Liver (tissue), 9 donors: Measurements from ENCODE around the gene PC. TPM values are rescaled to one million over a fixed set of nuclear protein-coding genes. Genes with fewer than 3 reads are reported as not detected.

Source experiments
- DNase-seq: peaks from one replicate; pipeline ENCODE4 v3.0.0-alpha.2; 2017; ENCODE audit warnings: low spot score
- H3K27ac ChIP-seq, 2 donors: one replicate each; pipeline ENCODE4 v1.7.0; 2013; ENCODE audit warnings: inconsistent platforms in 2 of 2, low read length in 2 of 2, control low read depth in 1 of 2, low read depth in 1 of 2, mild to moderate bottlenecking in 1 of 2
- H3K27me3 ChIP-seq, 4 donors: one replicate each; pipeline versions ENCODE4 v1.6.1 to v1.7.0; 2013; ENCODE audit warnings: low read length in 3 of 4, inconsistent platforms in 1 of 4, mild to moderate bottlenecking in 1 of 4, moderate library complexity in 1 of 4; ENCODE audit not compliant: control insufficient read depth in 4 of 4, insufficient read depth in 4 of 4
- H3K36me3 ChIP-seq, 4 donors: one replicate each; pipeline versions ENCODE4 v1.6.1 to v1.7.0; 2013; ENCODE audit warnings: low read length in 3 of 4, mild to moderate bottlenecking in 3 of 4, low read depth in 1 of 4, moderate library complexity in 1 of 4; ENCODE audit not compliant: control insufficient read depth in 4 of 4, insufficient read depth in 3 of 4
- H3K4me1 ChIP-seq, 4 donors: one replicate each; pipeline versions ENCODE4 v1.6.1 to v1.7.0; 2013; ENCODE audit warnings: low read length in 3 of 4, mild to moderate bottlenecking in 3 of 4, moderate library complexity in 1 of 4; ENCODE audit not compliant: control insufficient read depth in 4 of 4, insufficient read depth in 4 of 4
- H3K4me3 ChIP-seq, 3 donors: one replicate each; pipeline versions ENCODE4 v1.6.1 to v1.7.0; 2013; ENCODE audit warnings: low read length in 3 of 3, control low read depth in 1 of 3, low read depth in 1 of 3, mild to moderate bottlenecking in 1 of 3
- H3K9ac ChIP-seq, 2 donors: one replicate each; pipeline ENCODE4 v1.7.0; 2013; ENCODE audit warnings: low read length in 2 of 2, mild to moderate bottlenecking in 2 of 2, moderate library complexity in 2 of 2, control low read depth in 1 of 2, low read depth in 1 of 2
- H3K9me3 ChIP-seq, 4 donors: one replicate each; pipeline versions ENCODE4 v1.6.1 to v1.7.0; 2013; ENCODE audit warnings: low read length in 3 of 4; ENCODE audit not compliant: control insufficient read depth in 4 of 4
- EGR1 ChIP-seq, 2 donors: IDR thresholded peaks; 2 replicates each; pipeline ENCODE4 v1.6.1; 2016 to 2018; ENCODE audit warnings: antibody characterized with exemption in 2 of 2, low read depth in 2 of 2
- FOXA1 ChIP-seq: IDR thresholded peaks from 2 replicates; pipeline ENCODE4 v1.6.1; 2016; ENCODE audit warnings: antibody characterized with exemption
- FOXA2 ChIP-seq: IDR thresholded peaks from 2 replicates; pipeline ENCODE4 v1.6.1; 2016; ENCODE audit warnings: antibody characterized with exemption
- HNF4A ChIP-seq, 2 donors: conservative IDR thresholded peaks; 2 replicates each; pipeline ENCODE4 v1.6.1; 2016; ENCODE audit warnings: antibody characterized with exemption in 2 of 2, mild to moderate bottlenecking in 2 of 2
- HNF4G ChIP-seq: IDR thresholded peaks from 2 replicates; pipeline ENCODE4 v1.6.1; 2016; ENCODE audit warnings: antibody characterized with exemption
- NR2F2 ChIP-seq: IDR thresholded peaks from 2 replicates; pipeline ENCODE4 v1.6.1; 2016; ENCODE audit warnings: antibody characterized with exemption
- RAD21 ChIP-seq, 2 donors: IDR thresholded peaks; 2 replicates each; pipeline ENCODE4 v1.6.1; 2016; ENCODE audit warnings: antibody characterized with exemption in 2 of 2, mild to moderate bottlenecking in 2 of 2
- RXRA ChIP-seq, 2 donors: IDR thresholded peaks; 2 replicates each; pipeline ENCODE4 v1.6.1; 2017 to 2018; ENCODE audit warnings: antibody characterized with exemption in 2 of 2, mild to moderate bottlenecking in 1 of 2
- TAF1 ChIP-seq: conservative IDR thresholded peaks from 2 replicates; pipeline ENCODE4 v1.6.1; 2016; ENCODE audit warnings: antibody characterized with exemption, mild to moderate bottlenecking
- YY1 ChIP-seq: IDR thresholded peaks from 2 replicates; pipeline ENCODE4 v1.6.1; 2016; ENCODE audit warnings: antibody characterized with exemption, mild to moderate bottlenecking
- WGBS: extraction: QIAGEN DNeasy Blood & Tissue Kit; methylation state at CpG from one replicate; pipeline ENCODE4 v1.1.7; 2013; 5-methylcytosine and 5-hydroxymethylcytosine counted together
- polyA plus RNA-seq, 2 donors: library from polyadenylated mRNA; stranded (reverse) in 1 of 2; unstranded in 1 of 2; fragments of 200-250 nt in 1 of 2; fragments of >200 nt in 1 of 2; fragmentation: Nextera tagmentation in 1 of 2; extraction: Ambion mirVana in 1 of 2; gene quantifications; one replicate each; pipeline versions ENCODE4 v1.2.1 to v1.2.3, GENCODE V29; 2013 to 2015
- total RNA-seq, 2 donors: library from RNA; depleted of rRNA; stranded (reverse); fragments of >200 nt; gene quantifications; one replicate each; pipeline ENCODE4 v1.2.3, GENCODE V29; 2014
- TF ChIP-seq, protein P1 (sequence below): IDR thresholded peaks from 2 replicates; pipeline ENCODE4 v1.6.1; 2016; ENCODE audit warnings: antibody characterized with exemption
- TF ChIP-seq, protein P2 (sequence below): IDR thresholded peaks from 2 replicates; pipeline ENCODE4 v1.6.1; 2016; ENCODE audit warnings: antibody characterized with exemption
- TF ChIP-seq, protein P3 (sequence below): fragments of 150-350 bp; IDR thresholded peaks from 2 replicates; pipeline ENCODE4 v1.5.1; 2017; ENCODE audit warnings: improper control_type of control experiment, low read depth, low read length; ENCODE audit not compliant: missing input control
- TF ChIP-seq, protein P4 (sequence below): IDR thresholded peaks from 2 replicates; pipeline ENCODE4 v1.6.1; 2016; ENCODE audit warnings: antibody characterized with exemption, mild to moderate bottlenecking
- TF ChIP-seq, protein P5 (sequence below): IDR thresholded peaks from 2 replicates; pipeline ENCODE4 v1.6.1; 2016; ENCODE audit warnings: antibody characterized with exemption
- donor health status: healthy.
- donor health status: healthy.
- donor health status: healthy.
- donor health status: healthy.
- donor health status: healthy.

Gene PC
- total and polyA plus RNA-seq, 4 donors = 144 to 583 (median 296) TPM

DNA sequence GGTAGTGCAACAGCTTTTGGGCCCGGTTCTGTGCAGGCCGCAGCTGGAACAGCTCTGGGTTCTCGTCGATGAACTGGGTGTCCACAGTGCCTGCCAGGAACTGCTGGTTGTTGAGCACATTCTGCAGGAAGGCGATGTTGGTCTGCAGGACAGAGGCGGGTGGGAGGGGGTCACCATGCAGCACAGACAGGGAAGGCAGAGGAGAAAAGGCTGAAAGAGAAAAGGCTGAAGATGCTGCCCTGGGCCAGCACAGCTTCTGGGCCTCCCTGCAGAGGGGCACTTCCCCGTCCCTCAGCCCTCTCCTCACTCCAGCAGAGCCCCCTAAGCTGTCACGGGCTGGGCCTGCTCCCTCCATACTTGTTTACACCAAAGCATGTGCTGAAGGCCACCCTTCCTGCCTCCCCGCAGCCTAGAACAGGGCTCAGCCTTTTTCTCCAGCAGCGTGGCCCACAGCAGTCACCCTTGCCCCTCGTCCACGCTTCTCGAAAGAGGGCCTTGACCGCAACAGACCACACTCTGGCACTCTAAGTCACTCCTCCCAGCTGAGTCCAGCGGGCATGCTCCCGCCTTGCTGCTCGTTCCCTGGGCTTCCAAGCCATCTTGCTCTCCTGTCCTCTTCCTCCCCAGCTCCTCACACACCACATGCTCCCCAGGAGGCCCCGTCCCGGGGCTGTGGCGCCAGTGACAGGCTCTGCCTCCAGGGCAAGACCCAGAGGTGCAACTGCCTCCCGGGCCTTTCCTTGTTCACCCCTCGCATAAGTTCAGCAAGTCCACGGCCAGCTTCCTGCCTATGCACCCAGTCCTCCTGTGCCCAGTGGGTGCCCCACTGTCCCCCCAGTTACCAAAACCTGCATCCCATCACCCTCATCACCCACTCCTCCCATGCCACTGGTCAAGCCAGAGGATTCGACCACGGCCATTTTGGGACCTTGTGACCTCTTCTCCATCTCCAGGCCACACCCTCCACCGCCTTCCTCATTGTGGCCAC is 104.6 kb downstream of the PC start:
- H3K4me3 ChIP-seq = no peak overlapping the region
- H3K27ac ChIP-seq = no peak overlapping the region
- H3K9me3 ChIP-seq = no peaks in the 10 kb centered on the region
- H3K9ac ChIP-seq = no peak overlapping the region
- H3K27me3 ChIP-seq = no peaks in the 10 kb centered on the region
- H3K4me1 ChIP-seq = peaks cover 0 to 8% (median 2%) of the 10 kb centered on the region in 4 donors
- WGBS = 90% methylated on average over 26 of the region's 26 CpGs
- H3K36me3 ChIP-seq = peaks cover 14 to 43% (median 17%) of the 10 kb centered on the region in 4 donors
- DNase-seq = no peak
- TF ChIP-seq FOXA1 = no peak
- no peak for TF ChIP-seq HNF4A (conservative IDR thresholded peaks at IDR 0.05)
- TF ChIP-seq, protein P1, sequence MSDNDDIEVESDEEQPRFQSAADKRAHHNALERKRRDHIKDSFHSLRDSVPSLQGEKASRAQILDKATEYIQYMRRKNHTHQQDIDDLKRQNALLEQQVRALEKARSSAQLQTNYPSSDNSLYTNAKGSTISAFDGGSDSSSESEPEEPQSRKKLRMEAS = no peak
- TF ChIP-seq YY1 = no peak
- TF ChIP-seq, protein P2, sequence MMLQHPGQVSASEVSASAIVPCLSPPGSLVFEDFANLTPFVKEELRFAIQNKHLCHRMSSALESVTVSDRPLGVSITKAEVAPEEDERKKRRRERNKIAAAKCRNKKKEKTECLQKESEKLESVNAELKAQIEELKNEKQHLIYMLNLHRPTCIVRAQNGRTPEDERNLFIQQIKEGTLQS = no peak
- no peak for TF ChIP-seq RAD21 (IDR thresholded peaks at IDR 0.05)
- TF ChIP-seq RXRA (IDR thresholded peaks at IDR 0.05) = no peak

DNA sequence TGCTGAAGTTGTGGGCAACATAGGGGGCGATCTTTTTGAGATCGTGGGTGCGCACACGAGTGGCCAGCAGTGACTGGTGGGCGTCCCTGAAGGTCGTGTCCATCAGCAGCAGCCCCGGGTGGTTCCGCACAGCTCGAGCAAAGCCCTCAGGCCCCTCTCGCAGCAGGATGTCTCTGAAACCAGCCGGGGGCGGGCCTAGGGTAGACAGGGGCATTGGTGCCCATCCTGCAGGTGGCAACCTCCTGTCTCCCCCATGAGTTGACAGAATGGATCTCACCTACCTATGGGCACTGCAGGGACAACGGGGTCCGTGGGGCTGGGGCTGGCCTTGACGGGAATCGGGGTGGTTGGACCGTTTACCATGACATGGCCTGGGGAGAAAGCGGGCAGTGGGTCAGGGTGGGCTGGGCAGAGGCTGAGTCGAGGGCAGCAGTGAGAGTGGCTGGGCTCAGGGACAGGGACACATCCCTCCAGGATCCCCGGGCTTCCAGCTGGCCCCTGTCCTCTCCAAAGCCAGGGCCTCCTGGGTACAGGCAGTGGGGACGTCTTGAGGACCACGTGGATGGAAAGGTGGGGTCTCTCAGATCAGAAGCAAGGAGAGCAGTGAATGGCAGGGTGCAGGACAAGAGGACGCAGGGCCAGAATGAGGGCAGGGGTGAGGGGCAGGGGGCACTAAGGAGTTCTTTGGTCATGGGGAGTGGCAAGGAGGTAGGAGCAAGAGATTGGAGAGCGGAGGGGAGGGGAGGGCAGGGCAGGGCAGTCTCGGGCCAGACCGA is 105.5 kb downstream of the PC start:
- H3K36me3 ChIP-seq = peaks cover 13 to 52% (median 21%) of the 10 kb centered on the region in 4 donors
- no peaks in the 10 kb centered on the region for H3K27me3 ChIP-seq
- DNase-seq = no peak
- TF ChIP-seq, protein P3, sequence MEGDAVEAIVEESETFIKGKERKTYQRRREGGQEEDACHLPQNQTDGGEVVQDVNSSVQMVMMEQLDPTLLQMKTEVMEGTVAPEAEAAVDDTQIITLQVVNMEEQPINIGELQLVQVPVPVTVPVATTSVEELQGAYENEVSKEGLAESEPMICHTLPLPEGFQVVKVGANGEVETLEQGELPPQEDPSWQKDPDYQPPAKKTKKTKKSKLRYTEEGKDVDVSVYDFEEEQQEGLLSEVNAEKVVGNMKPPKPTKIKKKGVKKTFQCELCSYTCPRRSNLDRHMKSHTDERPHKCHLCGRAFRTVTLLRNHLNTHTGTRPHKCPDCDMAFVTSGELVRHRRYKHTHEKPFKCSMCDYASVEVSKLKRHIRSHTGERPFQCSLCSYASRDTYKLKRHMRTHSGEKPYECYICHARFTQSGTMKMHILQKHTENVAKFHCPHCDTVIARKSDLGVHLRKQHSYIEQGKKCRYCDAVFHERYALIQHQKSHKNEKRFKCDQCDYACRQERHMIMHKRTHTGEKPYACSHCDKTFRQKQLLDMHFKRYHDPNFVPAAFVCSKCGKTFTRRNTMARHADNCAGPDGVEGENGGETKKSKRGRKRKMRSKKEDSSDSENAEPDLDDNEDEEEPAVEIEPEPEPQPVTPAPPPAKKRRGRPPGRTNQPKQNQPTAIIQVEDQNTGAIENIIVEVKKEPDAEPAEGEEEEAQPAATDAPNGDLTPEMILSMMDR = no peak
- TF ChIP-seq RXRA (IDR thresholded peaks at IDR 0.05) = no peak
- no peak for TF ChIP-seq YY1
- TF ChIP-seq, protein P4, sequence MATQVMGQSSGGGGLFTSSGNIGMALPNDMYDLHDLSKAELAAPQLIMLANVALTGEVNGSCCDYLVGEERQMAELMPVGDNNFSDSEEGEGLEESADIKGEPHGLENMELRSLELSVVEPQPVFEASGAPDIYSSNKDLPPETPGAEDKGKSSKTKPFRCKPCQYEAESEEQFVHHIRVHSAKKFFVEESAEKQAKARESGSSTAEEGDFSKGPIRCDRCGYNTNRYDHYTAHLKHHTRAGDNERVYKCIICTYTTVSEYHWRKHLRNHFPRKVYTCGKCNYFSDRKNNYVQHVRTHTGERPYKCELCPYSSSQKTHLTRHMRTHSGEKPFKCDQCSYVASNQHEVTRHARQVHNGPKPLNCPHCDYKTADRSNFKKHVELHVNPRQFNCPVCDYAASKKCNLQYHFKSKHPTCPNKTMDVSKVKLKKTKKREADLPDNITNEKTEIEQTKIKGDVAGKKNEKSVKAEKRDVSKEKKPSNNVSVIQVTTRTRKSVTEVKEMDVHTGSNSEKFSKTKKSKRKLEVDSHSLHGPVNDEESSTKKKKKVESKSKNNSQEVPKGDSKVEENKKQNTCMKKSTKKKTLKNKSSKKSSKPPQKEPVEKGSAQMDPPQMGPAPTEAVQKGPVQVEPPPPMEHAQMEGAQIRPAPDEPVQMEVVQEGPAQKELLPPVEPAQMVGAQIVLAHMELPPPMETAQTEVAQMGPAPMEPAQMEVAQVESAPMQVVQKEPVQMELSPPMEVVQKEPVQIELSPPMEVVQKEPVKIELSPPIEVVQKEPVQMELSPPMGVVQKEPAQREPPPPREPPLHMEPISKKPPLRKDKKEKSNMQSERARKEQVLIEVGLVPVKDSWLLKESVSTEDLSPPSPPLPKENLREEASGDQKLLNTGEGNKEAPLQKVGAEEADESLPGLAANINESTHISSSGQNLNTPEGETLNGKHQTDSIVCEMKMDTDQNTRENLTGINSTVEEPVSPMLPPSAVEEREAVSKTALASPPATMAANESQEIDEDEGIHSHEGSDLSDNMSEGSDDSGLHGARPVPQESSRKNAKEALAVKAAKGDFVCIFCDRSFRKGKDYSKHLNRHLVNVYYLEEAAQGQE = no peak
- TF ChIP-seq FOXA2 = no peak
- no peak for TF ChIP-seq RAD21 (IDR thresholded peaks at IDR 0.05)
- TF ChIP-seq, protein P1 = no peak
- no peak for TF ChIP-seq HNF4G
- TF ChIP-seq, protein P2 = no peak
- TF ChIP-seq NR2F2 = no peak
- TF ChIP-seq TAF1 = no peak
- TF ChIP-seq EGR1 (IDR thresholded peaks at IDR 0.05; ENCODE audit: low read depth in 2 of 2) = no peak
- TF ChIP-seq, protein P5, sequence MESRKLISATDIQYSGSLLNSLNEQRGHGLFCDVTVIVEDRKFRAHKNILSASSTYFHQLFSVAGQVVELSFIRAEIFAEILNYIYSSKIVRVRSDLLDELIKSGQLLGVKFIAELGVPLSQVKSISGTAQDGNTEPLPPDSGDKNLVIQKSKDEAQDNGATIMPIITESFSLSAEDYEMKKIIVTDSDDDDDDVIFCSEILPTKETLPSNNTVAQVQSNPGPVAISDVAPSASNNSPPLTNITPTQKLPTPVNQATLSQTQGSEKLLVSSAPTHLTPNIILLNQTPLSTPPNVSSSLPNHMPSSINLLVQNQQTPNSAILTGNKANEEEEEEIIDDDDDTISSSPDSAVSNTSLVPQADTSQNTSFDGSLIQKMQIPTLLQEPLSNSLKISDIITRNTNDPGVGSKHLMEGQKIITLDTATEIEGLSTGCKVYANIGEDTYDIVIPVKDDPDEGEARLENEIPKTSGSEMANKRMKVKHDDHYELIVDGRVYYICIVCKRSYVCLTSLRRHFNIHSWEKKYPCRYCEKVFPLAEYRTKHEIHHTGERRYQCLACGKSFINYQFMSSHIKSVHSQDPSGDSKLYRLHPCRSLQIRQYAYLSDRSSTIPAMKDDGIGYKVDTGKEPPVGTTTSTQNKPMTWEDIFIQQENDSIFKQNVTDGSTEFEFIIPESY = no peak
- H3K4me3 ChIP-seq = no peak overlapping the region
- H3K9me3 ChIP-seq = no peaks in the 10 kb centered on the region
- no peak overlapping the region for H3K27ac ChIP-seq
- H3K4me1 ChIP-seq = peaks cover 0 to 8% (median 2%) of the 10 kb centered on the region in 4 donors
- 94% methylated on average over 26 of the region's 26 CpGs for WGBS
- no peak overlapping the region for H3K9ac ChIP-seq
